Activated naive CD8-positive, alpha-beta T cell (primary cell): ENCODE measurements around the gene ELL.
"Not testable (repeated sequence)": the region's sequence is repeated elsewhere in the genome, so short reads cannot be mapped to it uniquely, and the experiment has no call there.

ENCODE experiments used
- H3K27ac Mint-ChIP-seq: one replicate; pipeline ENCODE4 v1.8.0; 2021; ENCODE audit warnings: mixed read lengths
- H3K27me3 Mint-ChIP-seq: one replicate; pipeline ENCODE4 v1.8.0; 2021; ENCODE audit warnings: mixed read lengths
- H3K36me3 Mint-ChIP-seq: one replicate; pipeline ENCODE4 v1.8.0; 2021; ENCODE audit warnings: mixed read lengths
- H3K4me1 Mint-ChIP-seq: one replicate; pipeline ENCODE4 v1.8.0; 2021; ENCODE audit warnings: low read depth, mixed read lengths
- H3K4me3 Mint-ChIP-seq: one replicate; pipeline ENCODE4 v1.8.0; 2021; ENCODE audit warnings: mild to moderate bottlenecking, mixed read lengths
- H3K9me3 Mint-ChIP-seq: one replicate; pipeline ENCODE4 v1.8.0; 2021; ENCODE audit warnings: low read depth, mixed read lengths

ELL gene

GRCh38 chr19:18419699-18420460, 102.0 kb downstream of the ELL start:
- Mint-ChIP-seq H3K4me3 (peak overlapping the region; percentile 93), H3K9me3 (no peaks in the 10 kb centered on the region), H3K36me3 (no peaks in the 10 kb centered on the region), H3K27me3 (no peaks in the 10 kb centered on the region), H3K4me1 (peaks cover 60% of the 10 kb centered on the region), H3K27ac (peak overlapping the region; percentile 46)

- H3K4me3 Mint-ChIP-seq, result peak within 1 kb of the TSS; percentile 93
- H3K27ac Mint-ChIP-seq, result peak within 1 kb of the TSS; percentile 68
- H3K4me1 Mint-ChIP-seq, result peaks cover 63% of the 10 kb centered on the region
- H3K36me3 Mint-ChIP-seq, result no peaks in the 10 kb centered on the region
- H3K9me3 Mint-ChIP-seq, result no peaks in the 10 kb centered on the region
- H3K27me3 Mint-ChIP-seq, result no peaks in the 10 kb centered on the region
These were observed 102.6 kb downstream of the ELL start, which contains the start of gene SSBP4 for GRCh38 chr19:18419195-18419698. Gene SSBP4 (plus strand): TSS chr19:18419398. CDS start chr19:18419649, 251 bp downstream.

- no peaks in the 10 kb centered on the region for H3K36me3 Mint-ChIP-seq
- H3K27ac Mint-ChIP-seq, result peak overlapping the region; percentile 68
- no peaks in the 10 kb centered on the region for H3K27me3 Mint-ChIP-seq
- peak overlapping the region; percentile 84 for H3K4me3 Mint-ChIP-seq
- H3K4me1 Mint-ChIP-seq, result peaks cover 66% of the 10 kb centered on the region
- no peaks in the 10 kb centered on the region for H3K9me3 Mint-ChIP-seq
These were observed 103.2 kb downstream of the ELL start for GRCh38 chr19:18418483-18419194.

- peak overlapping the region; percentile 34 for H3K27ac Mint-ChIP-seq
- peaks cover 63% of the 10 kb centered on the region for H3K4me1 Mint-ChIP-seq
- no peaks in the 10 kb centered on the region for H3K9me3 Mint-ChIP-seq
- peak overlapping the region; percentile 84 for H3K4me3 Mint-ChIP-seq
- H3K36me3 Mint-ChIP-seq, result no peaks in the 10 kb centered on the region
- no peaks in the 10 kb centered on the region for H3K27me3 Mint-ChIP-seq
These were observed 103.8 kb downstream of the ELL start for GRCh38 chr19:18418029-18418482.

- peaks cover 58% of the 10 kb centered on the region for H3K4me1 Mint-ChIP-seq
- H3K27me3 Mint-ChIP-seq, result peaks cover 3% of the 10 kb centered on the region
- H3K27ac Mint-ChIP-seq, result peak overlapping the region; percentile 34
- H3K4me3 Mint-ChIP-seq, result peak overlapping the region; percentile 84
- no peaks in the 10 kb centered on the region for H3K9me3 Mint-ChIP-seq
- no peaks in the 10 kb centered on the region for H3K36me3 Mint-ChIP-seq
These were observed 104.4 kb downstream of the ELL start for GRCh38 chr19:18417250-18418028.

- peak overlapping the region; percentile 79 for H3K4me3 Mint-ChIP-seq
- peaks cover 3% of the 10 kb centered on the region for H3K27me3 Mint-ChIP-seq
- H3K27ac Mint-ChIP-seq, result no peak overlapping the region
- H3K4me1 Mint-ChIP-seq, result peaks cover 53% of the 10 kb centered on the region
- H3K36me3 Mint-ChIP-seq, result no peaks in the 10 kb centered on the region
- H3K9me3 Mint-ChIP-seq, result no peaks in the 10 kb centered on the region
These were observed 105.1 kb downstream of the ELL start for GRCh38 chr19:18416778-18417249.

- Mint-ChIP-seq H3K27ac (no peak overlapping the region), H3K9me3 (no peaks in the 10 kb centered on the region), H3K4me1 (peaks cover 43% of the 10 kb centered on the region), H3K27me3 (peaks cover 3% of the 10 kb centered on the region), H3K36me3 (no peaks in the 10 kb centered on the region), H3K4me3 (peak overlapping the region; percentile 68)
These were observed 106.5 kb downstream of the ELL start for GRCh38 chr19:18415178-18415867.

- Mint-ChIP-seq H3K9me3 (no peaks in the 10 kb centered on the region), H3K4me3 (no peak overlapping the region), H3K4me1 (peaks cover 41% of the 10 kb centered on the region), H3K36me3 (no peaks in the 10 kb centered on the region), H3K27me3 (peaks cover 3% of the 10 kb centered on the region), H3K27ac (no peak overlapping the region)
These were observed 107.2 kb downstream of the ELL start for GRCh38 chr19:18414504-18415177.

- Mint-ChIP-seq H3K4me1 (peaks cover 29% of the 10 kb centered on the region), H3K27me3 (peaks cover 3% of the 10 kb centered on the region), H3K9me3 (no peaks in the 10 kb centered on the region), H3K4me3 (no peak overlapping the region), H3K36me3 (no peaks in the 10 kb centered on the region), H3K27ac (peak overlapping the region; percentile 73)
These were observed 109.1 kb downstream of the ELL start for GRCh38 chr19:18412610-18413239.

- H3K4me3 Mint-ChIP-seq, result no peak overlapping the region
- peaks cover 3% of the 10 kb centered on the region for H3K27me3 Mint-ChIP-seq
- H3K27ac Mint-ChIP-seq, result no peak overlapping the region
- H3K4me1 Mint-ChIP-seq, result peaks cover 3% of the 10 kb centered on the region
- no peaks in the 10 kb centered on the region for H3K36me3 Mint-ChIP-seq
- no peaks in the 10 kb centered on the region for H3K9me3 Mint-ChIP-seq
These were observed 113.8 kb downstream of the ELL start for GRCh38 chr19:18408053-18408476.

GRCh38 chr19:18406749-18407148, 115.1 kb downstream of the ELL start:
- no peaks in the 10 kb centered on the region for H3K27me3 Mint-ChIP-seq
- no peaks in the 10 kb centered on the region for H3K9me3 Mint-ChIP-seq
- no peaks in the 10 kb centered on the region for H3K36me3 Mint-ChIP-seq
- H3K4me3 Mint-ChIP-seq, result no peak overlapping the region
- H3K27ac Mint-ChIP-seq, result no peak overlapping the region
- peaks cover 3% of the 10 kb centered on the region for H3K4me1 Mint-ChIP-seq

GRCh38 chr19:18405754-18406153, 116.1 kb downstream of the ELL start:
- H3K9me3 Mint-ChIP-seq, H3K27me3 Mint-ChIP-seq, H3K4me3 Mint-ChIP-seq, H3K36me3 Mint-ChIP-seq, H3K4me1 Mint-ChIP-seq, H3K27ac Mint-ChIP-seq: not testable (repeated sequence)

- not testable (repeated sequence) for H3K27me3 Mint-ChIP-seq, H3K36me3 Mint-ChIP-seq, H3K4me3 Mint-ChIP-seq, H3K4me1 Mint-ChIP-seq, H3K27ac Mint-ChIP-seq, H3K9me3 Mint-ChIP-seq
These were observed 119.2 kb downstream of the ELL start for GRCh38 chr19:18402455-18403248.
